Measurements from ENCODE around the gene TAF1C. TPM values are rescaled to one million over a fixed set of nuclear protein-coding genes. Genes with fewer than 3 reads are reported as not detected.
"Not testable (repeated sequence)": the region's sequence is repeated elsewhere in the genome, so short reads cannot be mapped to it uniquely, and the experiment has no call there.

The TAF1C gene, protein sequence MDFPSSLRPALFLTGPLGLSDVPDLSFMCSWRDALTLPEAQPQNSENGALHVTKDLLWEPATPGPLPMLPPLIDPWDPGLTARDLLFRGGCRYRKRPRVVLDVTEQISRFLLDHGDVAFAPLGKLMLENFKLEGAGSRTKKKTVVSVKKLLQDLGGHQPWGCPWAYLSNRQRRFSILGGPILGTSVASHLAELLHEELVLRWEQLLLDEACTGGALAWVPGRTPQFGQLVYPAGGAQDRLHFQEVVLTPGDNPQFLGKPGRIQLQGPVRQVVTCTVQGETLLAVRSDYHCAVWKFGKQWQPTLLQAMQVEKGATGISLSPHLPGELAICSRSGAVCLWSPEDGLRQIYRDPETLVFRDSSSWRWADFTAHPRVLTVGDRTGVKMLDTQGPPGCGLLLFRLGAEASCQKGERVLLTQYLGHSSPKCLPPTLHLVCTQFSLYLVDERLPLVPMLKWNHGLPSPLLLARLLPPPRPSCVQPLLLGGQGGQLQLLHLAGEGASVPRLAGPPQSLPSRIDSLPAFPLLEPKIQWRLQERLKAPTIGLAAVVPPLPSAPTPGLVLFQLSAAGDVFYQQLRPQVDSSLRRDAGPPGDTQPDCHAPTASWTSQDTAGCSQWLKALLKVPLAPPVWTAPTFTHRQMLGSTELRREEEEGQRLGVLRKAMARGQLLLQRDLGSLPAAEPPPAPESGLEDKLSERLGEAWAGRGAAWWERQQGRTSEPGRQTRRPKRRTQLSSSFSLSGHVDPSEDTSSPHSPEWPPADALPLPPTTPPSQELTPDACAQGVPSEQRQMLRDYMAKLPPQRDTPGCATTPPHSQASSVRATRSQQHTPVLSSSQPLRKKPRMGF
- 10 to 100 TPM; 27.9 to 33.6 TPM for total RNA-seq
- long read RNA-seq, partial matches to known transcripts: 9 of 30 reads
- long read RNA-seq, other reads (novel, unspliced or antisense): 20 of 30 reads

- intact Hi-C loops (cut with DNase I): loop anchor here (10.0 kb wide), 2 partner anchors 212 to 298 kb away; no protein-coding TSS in a partner anchor
- ATAC-seq (peak; percentile 97 to 98), DNase-seq (peak; percentile 94)
Observed at GRCh38 chr16:84186685-84187437, at the start of gene TAF1C. TSS of gene TAF1C (minus strand) at chr16:84187057. CDS start at chr16:84184988, 2,069 bp downstream.

DNA sequence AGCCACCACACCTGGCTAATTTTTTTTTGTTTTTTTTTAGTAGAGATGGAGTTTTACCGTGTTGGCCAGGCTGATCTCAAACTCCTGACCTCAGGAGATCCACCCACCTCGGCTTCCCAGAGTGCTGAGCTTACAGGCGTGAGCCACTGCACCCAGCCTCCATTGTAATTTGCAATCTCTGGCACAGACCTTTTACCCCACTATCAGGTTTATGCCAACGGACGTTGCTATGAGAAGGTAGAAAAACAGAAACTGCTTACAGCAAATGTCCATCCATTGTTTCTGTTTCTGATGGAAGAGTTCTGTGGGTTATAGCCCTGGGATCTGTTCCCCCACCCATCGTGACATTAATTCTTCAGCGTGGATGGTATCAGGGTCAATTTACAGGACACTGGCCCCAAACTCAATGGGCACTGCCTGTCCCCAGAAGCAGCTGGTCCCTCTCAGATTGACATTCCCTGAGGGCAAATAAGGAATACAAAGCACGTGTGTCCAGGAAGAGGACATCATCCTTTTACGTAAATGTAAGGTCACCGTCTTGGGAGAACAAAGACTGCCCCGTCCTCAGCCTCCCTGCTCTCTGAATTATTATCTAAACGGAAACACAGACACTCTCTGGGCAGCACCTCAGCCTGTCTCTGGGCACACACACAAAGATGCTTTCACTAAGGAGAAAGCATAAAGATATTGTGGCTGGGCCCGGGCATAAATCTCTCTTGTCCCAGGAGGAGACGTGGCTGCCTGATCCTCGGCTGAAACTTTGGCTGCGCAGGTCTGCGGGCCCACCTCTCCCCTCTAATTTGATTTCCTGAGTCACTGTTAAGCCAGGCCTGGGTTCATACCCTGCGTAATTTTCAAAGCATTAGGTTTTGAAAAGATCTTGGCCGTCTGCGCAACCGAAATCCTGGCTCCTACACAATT lies 47.7 kb upstream of the TAF1C start:
- DNase-seq: no peak
- peak in 1 of 2 donors; percentile 24 for ATAC-seq
- intact Hi-C loops (cut with DNase I): no loop called here

- intact Hi-C loops (cut with DNase I): no loop called here
- DNase-seq (no peak), ATAC-seq (no peak)
Observed at GRCh38 chr16:84233748-84234147, 46.9 kb upstream of the TAF1C start.

- intact Hi-C loops (cut with DNase I): no loop called here
- DNase-seq (no peak), ATAC-seq (no peak)
Observed at GRCh38 chr16:84232969-84233368, 46.1 kb upstream of the TAF1C start.

DNA sequence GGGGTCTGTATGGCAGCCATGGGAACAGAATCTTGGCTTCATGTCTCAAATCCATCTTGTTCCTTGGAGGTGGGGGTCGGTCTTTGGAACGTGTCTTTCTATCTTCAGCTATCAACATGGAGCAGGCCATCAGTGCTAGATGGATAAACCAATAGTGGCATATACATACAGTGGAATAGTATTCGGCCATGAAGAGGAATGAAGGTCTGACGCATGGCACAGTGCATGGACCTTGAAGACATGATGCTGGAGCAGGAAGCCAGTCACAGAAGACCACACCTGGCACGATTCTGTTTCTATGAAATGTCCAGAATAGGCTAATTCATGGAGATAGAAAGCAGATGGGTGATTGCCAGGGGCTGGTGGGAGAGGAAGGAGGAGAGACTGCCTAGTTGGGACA lies 45.2 kb upstream of the TAF1C start:
- intact Hi-C loops (cut with DNase I): no loop called here
- no peak for DNase-seq
- ATAC-seq: no peak

- ATAC-seq: no peak
- intact Hi-C loops (cut with DNase I): no loop called here
- DNase-seq: no peak
Observed at GRCh38 chr16:84229471-84229870, 42.6 kb upstream of the TAF1C start.

DNA sequence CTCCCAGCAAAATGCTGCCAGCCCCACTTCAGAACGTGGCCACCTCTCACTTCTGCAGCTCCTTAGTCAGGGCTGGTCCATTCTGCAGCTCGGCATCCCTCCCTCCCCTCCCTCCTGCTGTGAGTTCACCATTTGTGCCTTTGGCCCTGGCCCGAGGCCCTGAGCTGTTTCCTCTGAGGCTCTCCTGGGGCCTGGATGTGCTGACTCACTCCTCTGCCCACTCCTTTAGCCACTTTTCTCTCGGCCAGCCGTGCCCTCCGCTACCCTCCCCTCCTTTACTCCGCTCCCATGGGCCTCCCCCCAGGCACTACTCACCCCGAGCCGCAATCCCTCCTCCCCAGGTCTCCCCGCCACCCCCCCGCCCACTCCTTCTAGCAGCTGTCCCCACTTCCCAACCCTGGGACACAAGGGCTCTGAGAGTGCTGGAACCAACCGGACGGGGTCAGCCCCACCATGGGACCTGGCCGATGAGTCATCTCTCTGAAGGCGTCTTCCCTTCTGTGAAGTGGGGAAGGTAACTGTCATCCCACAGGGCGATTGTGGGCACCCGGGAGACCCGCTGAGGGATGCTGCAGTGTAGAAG lies 41.5 kb upstream of the TAF1C start:
- intact Hi-C loops (cut with DNase I): no loop called here
- ATAC-seq (peak; percentile 92 to 97), DNase-seq (peak; percentile 86)

- ATAC-seq: no peak
- intact Hi-C loops (cut with DNase I): no loop called here
- no peak for DNase-seq
Observed at GRCh38 chr16:84227548-84227947, 40.7 kb upstream of the TAF1C start.

DNA sequence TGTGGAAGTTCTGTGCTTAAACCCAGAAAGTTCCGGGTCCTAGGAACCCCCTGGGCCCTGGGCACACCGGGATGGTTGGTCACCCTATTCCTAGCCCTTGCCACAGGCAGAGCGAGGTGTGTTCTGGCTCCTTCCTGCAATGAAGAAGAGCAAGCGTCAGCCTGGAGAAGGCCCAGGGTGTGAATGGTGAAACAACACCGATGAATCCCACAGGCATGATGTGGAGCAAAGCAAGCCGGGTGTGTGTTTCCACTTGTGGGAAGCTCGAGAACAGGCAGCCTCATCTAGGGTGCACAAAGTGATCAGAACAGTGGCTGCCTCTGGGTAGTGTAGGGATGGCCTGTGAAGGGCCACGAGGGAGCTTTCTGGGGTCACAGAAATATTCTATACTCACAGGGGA lies 39.2 kb upstream of the TAF1C start:
- DNase-seq (no peak), ATAC-seq (no peak)
- intact Hi-C loops (cut with DNase I): no loop called here

GRCh38 chr16:84225571-84225970 lies 38.7 kb upstream of the TAF1C start:
- DNase-seq (no peak), ATAC-seq (no peak)
- intact Hi-C loops (cut with DNase I): no loop called here

DNA sequence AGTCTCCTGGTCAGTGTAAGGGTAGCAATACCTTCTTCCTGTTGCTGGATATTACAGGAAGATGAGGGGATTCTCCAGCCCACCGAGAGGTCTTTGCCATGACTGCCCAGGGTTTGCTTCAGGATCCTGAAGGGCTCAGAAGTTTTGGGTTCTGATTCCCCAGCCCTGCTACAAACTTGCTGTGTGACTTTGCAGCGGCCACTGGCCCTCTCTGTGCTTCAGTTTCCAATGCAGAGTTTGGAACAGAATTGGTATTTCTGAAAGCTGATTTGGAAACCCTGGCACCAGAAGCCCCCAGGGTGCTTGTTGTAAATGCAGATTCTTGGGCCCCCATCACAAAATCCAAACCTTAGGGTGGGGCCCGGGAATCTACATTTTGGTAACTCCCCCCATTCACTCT lies 38.3 kb upstream of the TAF1C start:
- intact Hi-C loops (cut with DNase I): no loop called here
- DNase-seq (no peak), ATAC-seq (no peak)

GRCh38 chr16:84224554-84224953 lies 37.7 kb upstream of the TAF1C start:
- intact Hi-C loops (cut with DNase I): no loop called here
- ATAC-seq: no peak
- DNase-seq: no peak

DNA sequence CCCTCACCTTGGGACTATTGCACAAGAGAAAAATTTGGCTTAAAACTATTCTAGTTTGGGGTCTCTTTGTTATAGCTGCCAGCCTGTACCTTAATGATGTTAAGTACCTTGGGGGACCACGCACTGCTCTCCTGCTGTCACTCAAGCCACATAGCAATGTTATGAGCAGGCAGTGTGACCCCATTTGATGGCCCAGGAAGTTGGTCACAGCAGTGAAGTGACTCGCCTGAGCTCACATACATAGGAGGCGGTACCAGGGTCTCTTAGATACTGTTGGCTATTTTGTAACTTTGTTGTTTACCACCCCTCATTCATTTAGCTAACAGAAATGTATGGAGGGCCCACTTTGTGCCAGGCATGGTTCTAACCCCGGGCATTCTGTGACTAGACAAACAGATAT lies 36.6 kb upstream of the TAF1C start:
- ATAC-seq (no peak), DNase-seq (no peak)
- intact Hi-C loops (cut with DNase I): no loop called here

GRCh38 chr16:84220851-84221250 lies 34.0 kb upstream of the TAF1C start:
- no peak for ATAC-seq
- DNase-seq: no peak
- intact Hi-C loops (cut with DNase I): no loop called here

- DNase-seq: no peak
- intact Hi-C loops (cut with DNase I): no loop called here
- no peak for ATAC-seq
Observed at GRCh38 chr16:84218956-84219355, 32.1 kb upstream of the TAF1C start.

GRCh38 chr16:84218176-84218823 lies 31.4 kb upstream of the TAF1C start:
- ATAC-seq: no peak
- intact Hi-C loops (cut with DNase I): no loop called here
- no peak for DNase-seq

DNA sequence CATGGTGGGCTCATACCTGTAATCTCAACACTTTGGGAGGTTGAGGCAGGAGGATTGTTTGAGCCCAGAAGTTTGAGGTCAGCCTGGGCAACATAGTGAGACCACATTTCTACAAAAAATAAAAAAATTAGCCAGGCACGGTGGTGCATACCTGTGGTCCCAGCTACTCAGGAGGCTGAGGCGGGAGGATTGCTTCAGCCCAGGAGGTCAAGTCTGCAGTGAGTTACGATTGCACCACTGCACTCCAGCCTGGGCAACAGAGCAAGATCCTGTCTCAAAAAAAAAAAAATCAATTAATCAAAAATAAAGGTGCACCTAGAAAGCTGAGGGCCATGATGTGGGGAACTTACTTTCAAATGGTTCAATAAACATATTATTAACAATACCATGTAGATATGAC lies 29.3 kb upstream of the TAF1C start:
- DNase-seq; ATAC-seq; intact Hi-C loops (cut with DNase I): not testable (repeated sequence)

GRCh38 chr16:84215531-84215930 lies 28.7 kb upstream of the TAF1C start:
- ATAC-seq (no peak), DNase-seq (no peak)
- intact Hi-C loops (cut with DNase I): no loop called here
